GM13977 (cell line): ENCODE results near the gene PHACTR1.

Experiments used
- DNase-seq: peaks from one replicate; pipeline ENCODE4 v3.0.0; 2012; ENCODE audit warnings: low spot score
- CTCF ChIP-seq: IDR thresholded peaks from 2 replicates; pipeline ENCODE4 v1.5.1; 2012; ENCODE audit warnings: mild to moderate bottlenecking, control low read depth; ENCODE audit not compliant: insufficient read depth; ENCODE audit errors: extremely low read depth, missing control alignments
- in situ Hi-C: fragments of 300-500 bp; cut with MboI; formaldehyde crosslinking; loops from one replicate; pipeline ENCODE4 v1.12.0; 2022; ENCODE audit warnings: low sequenced_read_pairs, low pct_unique_long_range_greater_than_20kb, mixed read lengths, inconsistent platforms; ENCODE audit not compliant: unreplicated experiment

PHACTR1 gene

DNA sequence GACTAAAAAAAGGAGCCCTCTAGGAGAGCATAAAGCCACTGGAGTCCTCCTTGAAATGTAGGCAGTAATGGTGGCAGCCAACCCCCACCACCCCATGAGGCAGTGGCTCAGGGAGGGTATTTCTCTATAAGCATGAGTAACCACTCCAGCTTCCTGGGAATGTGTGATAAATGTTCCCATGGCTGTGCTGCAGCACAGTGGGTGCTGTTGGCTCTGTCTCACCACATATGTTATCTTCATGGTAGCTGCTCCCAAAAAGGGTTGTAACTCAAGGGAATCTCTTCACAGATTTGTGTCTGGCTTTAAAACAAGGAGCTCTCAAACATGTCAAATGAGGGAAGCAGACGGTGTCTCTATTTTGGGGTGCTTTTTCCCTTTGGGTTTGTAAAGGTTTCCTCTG lies 7.5 kb upstream of the PHACTR1 start:
- in situ Hi-C loops, result no loop called here
- TF ChIP-seq CTCF, result no peak
- DNase-seq, result no peak

- in situ Hi-C loops, result no loop called here
- DNase-seq, result no peak
- no peak for TF ChIP-seq CTCF
Measured at GRCh38 chr6:12709556-12710232, 6.9 kb upstream of the PHACTR1 start.

DNA sequence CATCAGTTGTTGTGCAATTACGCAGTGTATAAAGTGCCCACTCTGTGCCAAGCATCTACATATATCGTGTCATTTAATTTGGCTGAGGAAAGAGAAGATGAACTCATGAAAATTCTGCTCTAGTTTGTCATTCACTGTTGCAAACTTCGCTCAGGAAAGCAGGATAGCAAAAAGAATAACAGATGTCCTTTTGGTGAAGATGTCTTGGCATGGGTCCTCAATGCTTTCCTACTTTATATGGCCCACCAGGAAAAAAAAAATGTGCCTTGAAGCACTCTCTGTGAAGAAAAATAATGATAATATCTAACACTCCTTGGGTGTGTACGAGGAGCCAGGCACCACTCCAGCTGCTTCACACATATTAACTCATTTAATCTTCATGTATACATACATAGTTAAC lies 5.6 kb upstream of the PHACTR1 start:
- in situ Hi-C loops, result no loop called here
- no peak for TF ChIP-seq CTCF
- DNase-seq, result no peak

- TF ChIP-seq CTCF, result no peak
- no peak for DNase-seq
- in situ Hi-C loops, result no loop called here
Measured at GRCh38 chr6:12714022-12714421, 2.5 kb upstream of the PHACTR1 start.

DNA sequence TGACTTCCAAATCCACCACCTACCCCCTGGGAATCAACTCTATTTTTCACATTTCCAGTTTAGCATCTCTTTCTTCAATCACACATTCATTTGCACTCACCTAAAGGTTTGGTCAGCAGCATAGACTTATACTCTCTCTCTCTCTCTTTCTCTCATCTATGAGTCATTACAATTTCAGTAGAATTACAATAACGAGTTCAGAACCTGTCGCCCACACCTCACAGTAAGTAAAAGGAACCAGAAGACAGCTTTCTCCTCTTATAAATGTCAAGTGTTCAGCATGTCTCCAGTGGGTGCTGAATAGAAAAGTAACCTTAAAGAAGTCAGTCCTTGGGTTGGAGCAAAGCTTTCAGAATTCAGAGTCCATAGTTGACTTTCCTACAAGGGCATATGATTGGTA lies 1.1 kb upstream of the PHACTR1 start:
- in situ Hi-C loops, result no loop called here
- TF ChIP-seq CTCF, result no peak
- DNase-seq, result no peak

DNA sequence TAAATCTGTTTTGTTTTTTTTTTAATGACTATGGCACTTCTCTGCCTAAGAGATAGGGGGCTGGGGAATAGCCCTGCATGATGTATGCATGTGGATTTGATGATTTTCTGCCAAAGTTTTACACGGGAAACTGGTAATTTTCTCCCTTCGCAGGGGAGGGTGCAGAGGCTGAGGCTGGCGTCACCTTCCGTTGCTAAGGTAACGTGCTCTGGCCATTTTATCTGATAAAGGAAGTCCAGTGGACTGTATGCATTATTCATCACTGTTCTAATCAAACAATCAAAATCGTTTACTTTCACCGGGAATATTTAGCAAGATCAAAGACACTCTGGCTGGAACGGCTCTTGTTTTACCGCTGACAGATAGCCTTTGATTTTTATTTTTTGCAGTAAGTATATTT lies 789 bp downstream of the PHACTR1 start:
- no peak for TF ChIP-seq CTCF
- no peak for DNase-seq

More for the DNA sequence above, 789 bp downstream of the PHACTR1 start:
- in situ Hi-C loops, result no loop called here
